Bronchial epithelial cell (primary cell): ENCODE results near the gene KCNQ1OT1. TPM values are rescaled to one million over a fixed set of nuclear protein-coding genes. Genes with fewer than 3 reads are reported as not detected.

Experiments
- DNase-seq: peaks from one replicate; pipeline ENCODE4 v3.0.0-alpha.2; 2010; ENCODE audit warnings: low read depth
- FAIRE-seq: peaks from 2 replicates; lab custom pipeline; 2011; peaks lifted over from hg19 to GRCh38; lab: Jason Lieb, UNC
- H3K27me3 ChIP-seq: 2 replicates; pipeline ENCODE4 v1.5.1; 2011; ENCODE audit warnings: low read length; ENCODE audit not compliant: control insufficient read depth, insufficient read depth
- H3K36me3 ChIP-seq: 2 replicates; pipeline ENCODE4 v1.5.1; 2011; ENCODE audit warnings: low read length; ENCODE audit not compliant: control insufficient read depth, insufficient read depth
- H3K4me3 ChIP-seq: 2 replicates; pipeline ENCODE4 v1.5.1; 2011; ENCODE audit warnings: mild to moderate bottlenecking, low read depth, low read length, control low read depth
- total RNA-seq: library from RNA; depleted of rRNA; stranded (reverse); fragments of >200 nt; gene quantifications from 2 replicates; pipeline ENCODE4 v1.2.1, GENCODE V29; 2014
- TF ChIP-seq, protein P1 (sequence below): IDR thresholded peaks from 2 replicates; pipeline ENCODE4 v1.5.1; 2011; ENCODE audit warnings: mild to moderate bottlenecking, moderate library complexity, low read length, control low read depth, inconsistent platforms; ENCODE audit not compliant: insufficient read depth, severe bottlenecking

Gene KCNQ1OT1
- total RNA-seq, 1 donor from 2014 or later = 0.53 TPM

DNA sequence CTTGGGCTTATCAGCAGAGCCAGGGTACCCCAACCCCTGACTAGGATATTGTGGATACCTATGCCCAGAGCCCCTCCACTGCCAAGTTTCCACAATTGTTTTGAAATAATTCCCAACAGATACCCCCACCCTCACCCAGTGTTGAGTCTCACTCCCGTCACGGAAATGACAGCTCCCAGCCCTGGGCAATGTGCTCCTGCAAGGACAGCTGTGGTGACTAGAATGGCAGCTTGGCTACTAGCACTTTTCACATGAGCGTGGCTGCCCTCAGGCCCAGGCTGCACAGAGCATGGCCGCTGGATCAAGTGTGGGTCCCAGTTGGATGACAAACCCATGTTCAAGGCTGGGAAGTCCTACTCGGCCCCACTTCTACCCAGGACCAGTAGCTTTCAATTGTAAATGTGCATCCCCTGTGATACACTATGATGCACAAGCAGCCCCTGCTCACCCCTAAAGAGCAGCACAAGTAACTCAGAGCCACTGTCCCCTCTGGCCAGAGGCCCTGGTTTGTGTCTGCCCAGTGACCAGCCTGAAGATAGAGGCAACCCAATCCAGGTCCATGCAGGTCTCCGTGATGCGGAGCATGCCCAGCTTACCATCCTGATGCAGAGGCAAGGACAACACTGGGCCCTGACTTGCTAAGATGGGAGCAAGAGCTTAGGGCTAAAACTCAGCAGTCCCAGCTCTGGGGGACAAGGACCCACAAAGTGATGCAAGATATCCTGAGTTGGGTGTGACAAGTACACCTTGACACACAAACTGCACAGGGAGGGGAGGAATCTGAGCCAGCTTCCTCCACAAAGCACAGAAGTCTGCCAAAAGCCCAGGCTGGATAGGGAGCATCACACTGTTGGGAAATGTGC is 13.2 kb downstream of the KCNQ1OT1 start:
- H3K36me3 ChIP-seq = peaks cover 1% of the 10 kb centered on the region
- no peak overlapping the region for H3K4me3 ChIP-seq
- FAIRE-seq = no peak
- no peak for DNase-seq
- TF ChIP-seq, protein P1, sequence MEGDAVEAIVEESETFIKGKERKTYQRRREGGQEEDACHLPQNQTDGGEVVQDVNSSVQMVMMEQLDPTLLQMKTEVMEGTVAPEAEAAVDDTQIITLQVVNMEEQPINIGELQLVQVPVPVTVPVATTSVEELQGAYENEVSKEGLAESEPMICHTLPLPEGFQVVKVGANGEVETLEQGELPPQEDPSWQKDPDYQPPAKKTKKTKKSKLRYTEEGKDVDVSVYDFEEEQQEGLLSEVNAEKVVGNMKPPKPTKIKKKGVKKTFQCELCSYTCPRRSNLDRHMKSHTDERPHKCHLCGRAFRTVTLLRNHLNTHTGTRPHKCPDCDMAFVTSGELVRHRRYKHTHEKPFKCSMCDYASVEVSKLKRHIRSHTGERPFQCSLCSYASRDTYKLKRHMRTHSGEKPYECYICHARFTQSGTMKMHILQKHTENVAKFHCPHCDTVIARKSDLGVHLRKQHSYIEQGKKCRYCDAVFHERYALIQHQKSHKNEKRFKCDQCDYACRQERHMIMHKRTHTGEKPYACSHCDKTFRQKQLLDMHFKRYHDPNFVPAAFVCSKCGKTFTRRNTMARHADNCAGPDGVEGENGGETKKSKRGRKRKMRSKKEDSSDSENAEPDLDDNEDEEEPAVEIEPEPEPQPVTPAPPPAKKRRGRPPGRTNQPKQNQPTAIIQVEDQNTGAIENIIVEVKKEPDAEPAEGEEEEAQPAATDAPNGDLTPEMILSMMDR = no peak
- no peaks in the 10 kb centered on the region for H3K27me3 ChIP-seq

DNA sequence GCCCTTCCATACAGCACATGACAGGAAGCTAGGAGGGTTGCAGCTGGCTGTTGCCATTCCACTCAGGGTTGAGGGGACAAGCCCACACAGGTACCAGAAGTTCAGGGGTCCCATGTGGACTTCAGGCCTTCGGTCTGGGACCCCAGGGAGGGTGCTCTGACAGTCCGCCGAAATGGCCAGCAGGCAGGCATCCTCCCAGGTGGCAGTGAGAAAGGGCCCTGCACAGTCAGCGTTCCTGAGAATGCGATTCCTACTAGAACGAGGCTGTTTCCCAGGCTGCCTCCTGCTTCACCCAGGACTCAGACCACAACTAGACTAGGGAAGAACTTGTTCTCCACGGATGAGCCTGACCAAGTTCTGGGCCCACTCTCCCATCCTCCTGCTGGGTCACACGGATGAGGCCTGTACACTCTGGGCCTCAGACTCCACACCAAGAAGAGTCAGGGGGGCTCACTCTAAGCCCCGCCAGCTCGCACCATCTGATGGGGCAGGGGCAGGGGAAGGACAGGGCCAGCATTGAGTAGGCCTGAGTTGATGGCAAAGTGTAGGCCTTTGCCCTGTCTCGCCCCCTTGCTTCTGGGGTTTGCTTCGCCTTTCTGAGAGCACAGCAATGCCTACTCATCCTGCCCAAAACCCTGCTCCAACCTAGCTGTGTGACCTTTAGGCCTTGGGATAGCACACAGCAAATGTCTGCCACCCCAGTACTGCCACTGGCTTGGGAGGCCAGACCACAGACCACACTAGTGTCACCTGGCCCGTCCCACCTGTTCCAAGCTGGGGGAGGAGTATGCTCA is 14.0 kb downstream of the KCNQ1OT1 start:
- FAIRE-seq (peak; percentile 43), DNase-seq (no peak)
- no peaks in the 10 kb centered on the region for H3K27me3 ChIP-seq
- TF ChIP-seq, protein P1 = no peak
- H3K4me3 ChIP-seq = no peak overlapping the region
- peaks cover 1% of the 10 kb centered on the region for H3K36me3 ChIP-seq

DNA sequence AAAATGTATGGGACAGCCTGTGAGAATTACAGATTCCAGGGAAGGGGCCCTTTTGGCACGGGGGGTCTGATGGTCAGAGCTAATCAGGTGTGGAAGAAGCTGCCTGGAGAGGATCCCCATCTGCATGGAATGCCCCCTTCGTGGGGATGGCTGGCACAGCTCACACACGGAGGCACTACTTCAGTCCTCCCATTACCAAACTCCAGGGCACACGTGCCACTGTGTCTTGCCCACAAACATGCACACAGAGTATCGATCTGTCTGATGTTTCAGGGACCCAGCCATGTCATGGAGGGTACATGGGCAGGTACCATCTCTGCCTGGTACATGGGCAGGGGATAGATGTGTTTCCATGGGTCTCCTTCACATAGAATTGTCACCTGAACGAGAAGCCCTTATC is 14.7 kb downstream of the KCNQ1OT1 start:
- DNase-seq (no peak), FAIRE-seq (peak; percentile 86)

DNA sequence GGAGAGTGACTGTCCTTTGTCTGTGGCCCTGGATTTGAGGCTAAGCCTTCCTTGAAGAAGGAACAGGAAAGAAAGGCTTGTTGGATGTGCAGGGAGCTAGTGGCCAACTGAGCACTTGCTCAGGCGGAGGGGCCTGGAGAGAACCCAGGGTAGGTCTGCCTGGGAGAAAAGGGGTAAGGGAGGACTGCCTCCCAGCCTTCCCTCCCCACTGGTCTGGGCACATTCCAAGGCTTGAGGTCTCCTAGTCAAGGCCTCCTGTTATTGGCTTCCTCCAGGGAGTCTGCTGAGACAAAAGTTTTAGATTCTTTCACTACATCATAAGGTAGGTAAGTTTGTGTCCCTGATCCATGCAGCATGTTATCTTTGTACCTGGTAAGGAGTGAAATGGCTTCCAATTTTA is 15.2 kb downstream of the KCNQ1OT1 start:
- no peaks in the 10 kb centered on the region for H3K27me3 ChIP-seq
- peaks cover 1% of the 10 kb centered on the region for H3K36me3 ChIP-seq
- no peak for FAIRE-seq
- H3K4me3 ChIP-seq = no peak overlapping the region
- DNase-seq = no peak
- TF ChIP-seq, protein P1 = no peak

More for the DNA sequence above, 14.7 kb downstream of the KCNQ1OT1 start:
- H3K4me3 ChIP-seq = no peak overlapping the region
- H3K27me3 ChIP-seq = no peaks in the 10 kb centered on the region
- peaks cover 1% of the 10 kb centered on the region for H3K36me3 ChIP-seq
- TF ChIP-seq, protein P1 = no peak

DNA sequence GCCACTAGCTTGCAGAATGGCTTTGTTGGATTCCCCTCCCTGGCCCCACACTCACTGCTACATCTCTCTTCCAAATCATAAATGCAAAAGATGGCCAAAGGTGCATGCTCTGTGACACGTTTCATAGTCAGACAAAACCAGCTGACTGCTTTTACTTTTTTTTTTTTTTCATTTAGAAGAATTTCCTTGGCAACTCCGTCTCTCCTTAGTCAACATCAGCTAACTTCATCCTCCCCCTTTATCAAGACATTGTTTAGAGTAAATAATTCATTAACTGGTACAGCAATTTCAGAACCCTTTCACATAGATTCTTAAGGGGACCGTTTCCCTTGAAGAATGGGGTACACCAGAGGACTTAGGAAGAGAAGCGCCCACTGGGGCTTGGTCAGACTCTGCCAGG is 16.0 kb downstream of the KCNQ1OT1 start:
- no peak overlapping the region for H3K4me3 ChIP-seq
- TF ChIP-seq, protein P1 = no peak
- no peaks in the 10 kb centered on the region for H3K27me3 ChIP-seq
- no peak for DNase-seq
- FAIRE-seq = no peak
- H3K36me3 ChIP-seq = peaks cover 1% of the 10 kb centered on the region
